Colonic mucosa (tissue), 4 donors: Measurements from ENCODE around the gene HLCS. TPM values are rescaled to one million over a fixed set of nuclear protein-coding genes. Genes with fewer than 3 reads are reported as not detected.
"Not testable (repeated sequence)": the region's sequence is repeated elsewhere in the genome, so short reads cannot be mapped to it uniquely, and the experiment has no call there.

Experiments used
- DNase-seq: peaks from one replicate; pipeline ENCODE4 v3.0.0-alpha.2; 2020
- H3K27ac ChIP-seq: fragments of 200-600 bp; one replicate; pipeline ENCODE4 v1.8.0; 2021
- H3K27me3 ChIP-seq: fragments of 200-600 bp; one replicate; pipeline ENCODE4 v1.8.0; 2021
- H3K36me3 ChIP-seq: fragments of 200-600 bp; one replicate; pipeline ENCODE4 v1.8.0; 2021
- H3K4me1 ChIP-seq: fragments of 200-600 bp; one replicate; pipeline ENCODE4 v1.8.0; 2021; ENCODE audit warnings: mild to moderate bottlenecking
- H3K4me3 ChIP-seq: fragments of 200-600 bp; one replicate; pipeline ENCODE4 v1.8.0; 2021
- H3K9ac ChIP-seq, 2 donors: one replicate each; pipeline ENCODE4 v1.7.0; 2013; ENCODE audit warnings: control low read depth in 2 of 2, low read depth in 2 of 2, low read length in 2 of 2
- H3K9me3 ChIP-seq: fragments of 200-600 bp; one replicate; pipeline ENCODE4 v1.8.0; 2021
- CTCF ChIP-seq: fragments of 200-600 bp; IDR thresholded peaks from one replicate; pipeline ENCODE4 v1.8.0; 2022; ENCODE audit warnings: antibody characterized with exemption, mild to moderate bottlenecking
- intact Hi-C: fragments of 100-400 bp; cut with DNase I; formaldehyde crosslinking; loops from one replicate; pipeline ENCODE4 v1.14.1; 2022
- total RNA-seq, 2 donors: library from RNA; stranded (reverse); fragmentation: NEBNext Ultra II Directional in 1 of 2; extraction: Animal tissue kit (Norgen Biotek cat#: 25700) in 1 of 2; gene quantifications; one replicate each; pipeline ENCODE4 v1.2.1, GENCODE V29; 2021
- donor health status: healthy.
- donor health status: DM: no; HTN: no; CAD: no.
- donor health status: DM: no; HTN: no; CAD: no.

The HLCS gene
- total RNA-seq, 2 donors from 2014 or later = 10.8 to 11.4 TPM

GRCh38 chr21:36820176-36821031 lies 146.1 kb downstream of the HLCS start:
- Histone ChIP-seq H3K27me3 (no peaks in the 10 kb centered on the region), H3K27ac (no peak overlapping the region), H3K4me3 (no peak overlapping the region), H3K36me3 (no peaks in the 10 kb centered on the region), H3K4me1 (no peaks in the 10 kb centered on the region), H3K9me3 (no peaks in the 10 kb centered on the region), H3K9ac (no peak overlapping the region)
- TF ChIP-seq CTCF = no peak
- no peak for DNase-seq
- intact Hi-C loops = no loop called here

GRCh38 chr21:36817732-36818450 lies 148.6 kb downstream of the HLCS start:
- Histone ChIP-seq H3K27me3 (no peaks in the 10 kb centered on the region), H3K4me3 (no peak overlapping the region), H3K27ac (no peak overlapping the region), H3K4me1 (no peaks in the 10 kb centered on the region), H3K9ac (no peak overlapping the region), H3K36me3 (no peaks in the 10 kb centered on the region), H3K9me3 (no peaks in the 10 kb centered on the region)
- no peak for DNase-seq
- intact Hi-C loops = no loop called here
- TF ChIP-seq CTCF = no peak

- Histone ChIP-seq H3K9ac (no peak overlapping the region), H3K4me1 (no peaks in the 10 kb centered on the region), H3K4me3 (no peak overlapping the region), H3K9me3 (no peaks in the 10 kb centered on the region), H3K36me3 (no peaks in the 10 kb centered on the region), H3K27ac (no peak overlapping the region), H3K27me3 (no peaks in the 10 kb centered on the region)
- no peak for TF ChIP-seq CTCF
- intact Hi-C loops = no loop called here
- DNase-seq = no peak
Observed at GRCh38 chr21:36816561-36817130, 149.8 kb downstream of the HLCS start.

GRCh38 chr21:36816026-36816425 lies 150.4 kb downstream of the HLCS start:
- H3K9me3 ChIP-seq, H3K4me1 ChIP-seq, H3K36me3 ChIP-seq, H3K27ac ChIP-seq, H3K9ac ChIP-seq, H3K27me3 ChIP-seq, intact Hi-C loops, DNase-seq, H3K4me3 ChIP-seq: not testable (repeated sequence)

- Histone ChIP-seq H3K9ac (no peak overlapping the region), H3K36me3 (no peaks in the 10 kb centered on the region), H3K4me1 (no peaks in the 10 kb centered on the region), H3K27me3 (no peaks in the 10 kb centered on the region), H3K27ac (no peak overlapping the region), H3K9me3 (no peaks in the 10 kb centered on the region), H3K4me3 (no peak overlapping the region)
- intact Hi-C loops = no loop called here
- no peak for DNase-seq
- TF ChIP-seq CTCF = no peak
Observed at GRCh38 chr21:36815284-36815683, 151.2 kb downstream of the HLCS start.
